Activated naive CD8-positive, alpha-beta T cell treated with anti-CD3 and anti-CD28 coated beads, Interleukin-2, amount 10 ng/mL, durations not matched to agents 7 days and 5 days (primary cell): ENCODE results near the gene TBX21. TPM values are rescaled to one million over a fixed set of nuclear protein-coding genes. Genes with fewer than 3 reads are reported as not detected.
A peak's percentile ranks its signal among the peaks of the same experiment; 100 is the strongest.

Experiments used
- ATAC-seq: fragments of 150-1000 bp; cut with Tn5 transposase; one replicate; pipeline ENCODE4 v1.10.0; 2021; ENCODE audit warnings: low read depth, moderate library complexity
- POLR2A ChIA-PET: fragments of 350-600 bp; sonication (Branson Sonifier 250); formaldehyde crosslinking; loops from one replicate; lab custom pipeline; 2021; ENCODE audit warnings: antibody characterized with exemption; lab: Charles Lee
- DNase-seq: peaks from one replicate; pipeline ENCODE4 v3.0.0; 2021
- H3K27ac Mint-ChIP-seq: one replicate; pipeline ENCODE4 v1.8.0; 2022; ENCODE audit warnings: mild to moderate bottlenecking, mixed read lengths
- H3K27me3 Mint-ChIP-seq: one replicate; pipeline ENCODE4 v1.8.0; 2022; ENCODE audit warnings: mild to moderate bottlenecking, moderate library complexity, mixed read lengths
- H3K36me3 Mint-ChIP-seq: one replicate; pipeline ENCODE4 v1.8.0; 2021; ENCODE audit warnings: mild to moderate bottlenecking, mixed read lengths
- H3K4me1 Mint-ChIP-seq: one replicate; pipeline ENCODE4 v1.8.0; 2021; ENCODE audit warnings: mixed read lengths
- H3K4me3 Mint-ChIP-seq: one replicate; pipeline ENCODE4 v1.8.0; 2022; ENCODE audit warnings: mild to moderate bottlenecking, moderate library complexity, mixed read lengths
- H3K9me3 Mint-ChIP-seq: one replicate; pipeline ENCODE4 v1.8.0; 2021; ENCODE audit warnings: mixed read lengths
- total RNA-seq, 2 experiments: library from RNA; stranded (reverse); gene quantifications; one replicate each; pipeline ENCODE4 v1.2.3, GENCODE V29; 2021

The TBX21 gene
- total RNA-seq, 2 experiments from 2014 or later, result 20.7 to 22.8 TPM

- DNase-seq, result no peak
- Mint-ChIP-seq H3K9me3 (no peaks in the 10 kb centered on the region), H3K36me3 (no peaks in the 10 kb centered on the region), H3K27ac (no peak overlapping the region), H3K27me3 (peaks cover 50% of the 10 kb centered on the region), H3K4me1 (peaks cover 7% of the 10 kb centered on the region), H3K4me3 (no peak overlapping the region)
- POLR2A ChIA-PET, result no interaction called here
- ATAC-seq, result no peak
Measured at GRCh38 chr17:47781397-47781796, 48.4 kb downstream of the TBX21 start.

- H3K27ac Mint-ChIP-seq, result no peak overlapping the region
- H3K4me3 Mint-ChIP-seq, result no peak overlapping the region
- H3K9me3 Mint-ChIP-seq, result no peaks in the 10 kb centered on the region
- POLR2A ChIA-PET, result interaction anchor here (1.0 kb wide), 1 partner anchor 41 kb away, joined by 3 read pairs; no protein-coding TSS in a partner anchor
- ATAC-seq (no peak), DNase-seq (peak; percentile 68)
- no peaks in the 10 kb centered on the region for H3K36me3 Mint-ChIP-seq
- H3K4me1 Mint-ChIP-seq, result peaks cover 4% of the 10 kb centered on the region
- peaks cover 48% of the 10 kb centered on the region for H3K27me3 Mint-ChIP-seq
Measured at GRCh38 chr17:47785538-47786123, 52.6 kb downstream of the TBX21 start.

GRCh38 chr17:47789611-47790561, 56.9 kb downstream of the TBX21 start:
- DNase-seq (peak; percentile 74), ATAC-seq (peak; percentile 96)
- peaks cover 77% of the 10 kb centered on the region for H3K27me3 Mint-ChIP-seq
- peaks cover 4% of the 10 kb centered on the region for H3K4me1 Mint-ChIP-seq
- no peaks in the 10 kb centered on the region for H3K9me3 Mint-ChIP-seq
- no peaks in the 10 kb centered on the region for H3K36me3 Mint-ChIP-seq
- H3K4me3 Mint-ChIP-seq, result peak overlapping the region; percentile 78
- POLR2A ChIA-PET, result interaction anchor here (0.7 to 1.1 kb wide), 2 partner anchors 82 to 89 kb away, joined by 3 to 4 read pairs; no protein-coding TSS in a partner anchor
- H3K27ac Mint-ChIP-seq, result no peak overlapping the region

- H3K9me3 Mint-ChIP-seq, result no peaks in the 10 kb centered on the region
- H3K27ac Mint-ChIP-seq, result no peak overlapping the region
Measured at GRCh38 chr17:47791025-47791424, 58.0 kb downstream of the TBX21 start.

GRCh38 chr17:47792457-47792856, 59.4 kb downstream of the TBX21 start:
- H3K27ac Mint-ChIP-seq, result no peak overlapping the region
- H3K4me1 Mint-ChIP-seq, result peaks cover 4% of the 10 kb centered on the region
- H3K4me3 Mint-ChIP-seq, result no peak overlapping the region
- DNase-seq (no peak), ATAC-seq (no peak)
- POLR2A ChIA-PET, result no interaction called here
- H3K27me3 Mint-ChIP-seq, result peaks cover 71% of the 10 kb centered on the region
- H3K9me3 Mint-ChIP-seq, result no peaks in the 10 kb centered on the region
- no peaks in the 10 kb centered on the region for H3K36me3 Mint-ChIP-seq

More at GRCh38 chr17:47791025-47791424, 58.0 kb downstream of the TBX21 start:
- peaks cover 4% of the 10 kb centered on the region for H3K4me1 Mint-ChIP-seq
- DNase-seq, result no peak
- H3K36me3 Mint-ChIP-seq, result no peaks in the 10 kb centered on the region
- POLR2A ChIA-PET, result interaction anchor here (0.7 kb wide), 1 partner anchor 11 kb away, joined by 3 read pairs; no protein-coding TSS in a partner anchor
- H3K27me3 Mint-ChIP-seq, result peaks cover 76% of the 10 kb centered on the region
- no peak for ATAC-seq
- no peak overlapping the region for H3K4me3 Mint-ChIP-seq

- Mint-ChIP-seq H3K4me1 (peaks cover 4% of the 10 kb centered on the region), H3K27me3 (peaks cover 72% of the 10 kb centered on the region), H3K27ac (no peak overlapping the region), H3K36me3 (no peaks in the 10 kb centered on the region), H3K4me3 (no peak overlapping the region), H3K9me3 (no peaks in the 10 kb centered on the region)
- DNase-seq (no peak), ATAC-seq (no peak)
- POLR2A ChIA-PET, result no interaction called here
Measured at GRCh38 chr17:47792979-47793378, 59.9 kb downstream of the TBX21 start.

Other genes starting within 250 kb of the TBX21 start
- 100 to 1,000 TPM; 101 to 104 TPM for gene NPEPPS, start 202.1 kb upstream of the TBX21 start, total RNA-seq
- gene KPNB1, start 83.3 kb upstream of the TBX21 start, total RNA-seq, result 100 to 1,000 TPM; 335 TPM
- gene TBKBP1, start 39.1 kb upstream of the TBX21 start, total RNA-seq, result 1 to 10 TPM; 8.0 to 8.9 TPM
- gene OSBPL7, start 88.6 kb downstream of the TBX21 start, total RNA-seq, result 10 to 100 TPM; 50.8 to 50.9 TPM
- gene MRPL10, start 98.3 kb downstream of the TBX21 start, total RNA-seq, result 10 to 100 TPM; 49.7 to 50.3 TPM
- under 1 TPM; 0.42 to 0.43 TPM for gene LRRC46, start 98.4 kb downstream of the TBX21 start, total RNA-seq
- 10 to 100 TPM; 38.0 to 39.6 TPM for gene SCRN2, start 108.0 kb downstream of the TBX21 start, total RNA-seq
- gene SP6, start 117.9 kb downstream of the TBX21 start, total RNA-seq, result under 1 TPM; 0.09 to 0.22 TPM
- 10 to 100 TPM; 28.1 to 28.2 TPM for gene SP2, start 163.0 kb downstream of the TBX21 start, total RNA-seq
- 10 to 100 TPM; 32.5 to 32.8 TPM for gene PNPO, start 208.3 kb downstream of the TBX21 start, total RNA-seq
- gene PRR15L, start 224.6 kb downstream of the TBX21 start, total RNA-seq, result not detected
- gene CDK5RAP3, start 237.9 kb downstream of the TBX21 start, total RNA-seq, result 100 to 1,000 TPM; 286 to 287 TPM